Kasumi-1 (cell line): ENCODE results near the gene TRAF2.
"Not testable (repeated sequence)": the region's sequence is repeated elsewhere in the genome, so short reads cannot be mapped to it uniquely, and the experiment has no call there.

Experiments used
- DNase-seq, 2 experiments: peaks; one replicate each; lab custom pipeline; 2025; lab: John Stamatoyannopoulos, UW

TRAF2 gene

GRCh38 chr9:136857581-136858412 lies 28.5 kb upstream of the TRAF2 start:
- DNase-seq, result no peak

- DNase-seq, result no peak
Observed at GRCh38 chr9:136858452-136858843, 27.9 kb upstream of the TRAF2 start.

- DNase-seq, result no peak
Observed at GRCh38 chr9:136858844-136859757, 27.2 kb upstream of the TRAF2 start.

GRCh38 chr9:136860529-136860928 lies 25.8 kb upstream of the TRAF2 start:
- no peak for DNase-seq

- no peak for DNase-seq
Observed at GRCh38 chr9:136860933-136861873, 25.1 kb upstream of the TRAF2 start.

GRCh38 chr9:136861874-136862457 lies 24.4 kb upstream of the TRAF2 start:
- no peak for DNase-seq

GRCh38 chr9:136862849-136863622 lies 23.3 kb upstream of the TRAF2 start:
- no peak for DNase-seq

- DNase-seq, result no peak
Observed at GRCh38 chr9:136863623-136864273, 22.6 kb upstream of the TRAF2 start.

- no peak for DNase-seq
Observed at GRCh38 chr9:136865041-136865767, 21.1 kb upstream of the TRAF2 start.

- no peak for DNase-seq
Observed at GRCh38 chr9:136865768-136866103, 20.6 kb upstream of the TRAF2 start.

- not testable (repeated sequence) for DNase-seq
Observed at GRCh38 chr9:136866898-136867421, 19.4 kb upstream of the TRAF2 start.

- no peak for DNase-seq
Observed at GRCh38 chr9:136867480-136867879, 18.8 kb upstream of the TRAF2 start.

- DNase-seq, result no peak
Observed at GRCh38 chr9:136867917-136868316, 18.4 kb upstream of the TRAF2 start.

- no peak for DNase-seq
Observed at GRCh38 chr9:136868644-136869043, 17.7 kb upstream of the TRAF2 start.

- not testable (repeated sequence) for DNase-seq
Observed at GRCh38 chr9:136869611-136870010, 16.7 kb upstream of the TRAF2 start.

- DNase-seq, result no peak
Observed at GRCh38 chr9:136875155-136875554, 11.2 kb upstream of the TRAF2 start.

- no peak for DNase-seq
Observed at GRCh38 chr9:136876476-136876875, 9.8 kb upstream of the TRAF2 start.

- DNase-seq, result no peak
Observed at GRCh38 chr9:136880651-136881050, 5.7 kb upstream of the TRAF2 start.

- DNase-seq, result no peak
Observed at GRCh38 chr9:136881691-136882108, 4.6 kb upstream of the TRAF2 start.
